CD14-positive monocyte (primary cell): ENCODE data around the gene TRPM2. TPM values are rescaled to one million over a fixed set of nuclear protein-coding genes. Genes with fewer than 3 reads are reported as not detected.

ENCODE experiments used
- DNase-seq, 3 donors: peaks; one replicate each; pipeline ENCODE4 v3.0.0-alpha.2; 2011 to 2022
- H2AFZ ChIP-seq: 2 replicates; pipeline ENCODE4 v1.6.0; 2012; ENCODE audit warnings: mild to moderate bottlenecking, low read depth, low read length, inconsistent platforms; ENCODE audit not compliant: insufficient read depth, poor library complexity, severe bottlenecking
- H3K27ac ChIP-seq, 2 donors: 1 replicate in 1 of 2; 2 replicates in 1 of 2; pipeline ENCODE4 v1.5.1; 2012 to 2013; ENCODE audit warnings: low read length in 2 of 2, control low read depth in 1 of 2, inconsistent platforms in 1 of 2, low read depth in 1 of 2, mild to moderate bottlenecking in 1 of 2
- H3K27me3 ChIP-seq, 2 donors: one replicate each; pipeline versions ENCODE4 v1.6.0 to v1.6.1; 2011 to 2013; ENCODE audit warnings: low read length in 2 of 2; ENCODE audit not compliant: control insufficient read depth in 2 of 2, insufficient read depth in 2 of 2
- H3K36me3 ChIP-seq, 2 donors: replicated peaks in 1 of 2; 1 replicate in 1 of 2; 2 replicates in 1 of 2; pipeline versions ENCODE4 v1.5.1 to v1.6.1; 2012 to 2013; ENCODE audit warnings: low read length in 2 of 2, control low read depth in 1 of 2, inconsistent platforms in 1 of 2, mild to moderate bottlenecking in 1 of 2; ENCODE audit not compliant: insufficient read depth in 2 of 2, control insufficient read depth in 1 of 2
- H3K4me1 ChIP-seq, 2 donors: 1 replicate in 1 of 2; 2 replicates in 1 of 2; pipeline versions ENCODE4 v1.5.1 to v1.6.1; 2012 to 2013; ENCODE audit warnings: low read length in 2 of 2, control low read depth in 1 of 2, inconsistent platforms in 1 of 2, mild to moderate bottlenecking in 1 of 2, moderate library complexity in 1 of 2; ENCODE audit not compliant: insufficient read depth in 2 of 2, control insufficient read depth in 1 of 2
- H3K4me2 ChIP-seq: replicated peaks from 2 replicates; pipeline ENCODE3; 2012; ENCODE audit warnings: low read length, moderate library complexity, mild to moderate bottlenecking; ENCODE audit not compliant: poor library complexity, severe bottlenecking; ENCODE audit errors: extremely low read depth
- H3K4me3 ChIP-seq, 3 experiments: fragments of 200-600 bp in 1 of 3; sonication (generic) in 1 of 3; replicated peaks in 1 of 3; 1 replicate in 2 of 3; 2 replicates in 1 of 3; pipeline ENCODE4 v1.5.1; 2011 to 2013; ENCODE audit warnings: low read length in 3 of 3, mild to moderate bottlenecking in 3 of 3, control low read depth in 2 of 3, low read depth in 2 of 3, inconsistent platforms in 1 of 3, moderate library complexity in 1 of 3
- H3K79me2 ChIP-seq: 2 replicates; pipeline ENCODE4 v1.6.0; 2012; ENCODE audit warnings: mild to moderate bottlenecking, control low read depth, inconsistent platforms, low read length, moderate library complexity; ENCODE audit not compliant: insufficient read depth
- H3K9ac ChIP-seq: 2 replicates; pipeline ENCODE4 v1.6.0; 2017; ENCODE audit warnings: low read length, mild to moderate bottlenecking; ENCODE audit not compliant: insufficient read depth, poor library complexity, severe bottlenecking
- H3K9me3 ChIP-seq, 2 donors: replicated peaks in 1 of 2; 1 replicate in 1 of 2; 2 replicates in 1 of 2; pipeline versions ENCODE4 v1.5.1 to v1.6.1; 2012 to 2013; ENCODE audit warnings: low read length in 2 of 2, control low read depth in 1 of 2; ENCODE audit not compliant: control insufficient read depth in 1 of 2, insufficient read depth in 1 of 2
- H4K20me1 ChIP-seq: 2 replicates; pipeline ENCODE4 v1.6.0; 2012; ENCODE audit warnings: mild to moderate bottlenecking, low read length, control low read depth, moderate library complexity; ENCODE audit not compliant: insufficient read depth
- H3K27ac Mint-ChIP-seq, 7 donors: one replicate each; pipeline ENCODE4 v1.8.0; 2020; ENCODE audit warnings: mild to moderate bottlenecking in 7 of 7, mixed read lengths in 7 of 7, moderate library complexity in 6 of 7, inconsistent platforms in 2 of 7
- H3K27me3 Mint-ChIP-seq, 3 donors: one replicate each; pipeline ENCODE4 v1.8.0; 2021 to 2022; ENCODE audit warnings: low read depth in 3 of 3, mild to moderate bottlenecking in 3 of 3, mixed read lengths in 3 of 3, moderate library complexity in 3 of 3, inconsistent platforms in 1 of 3
- H3K36me3 Mint-ChIP-seq, 2 donors: one replicate each; pipeline ENCODE4 v1.8.0; 2020; ENCODE audit warnings: mixed read lengths in 2 of 2, inconsistent platforms in 1 of 2, mild to moderate bottlenecking in 1 of 2
- H3K4me1 Mint-ChIP-seq: one replicate; pipeline ENCODE4 v1.8.0; 2020; ENCODE audit warnings: mild to moderate bottlenecking, mixed read lengths
- H3K4me3 Mint-ChIP-seq, 2 donors: one replicate each; pipeline ENCODE4 v1.8.0; 2020; ENCODE audit warnings: mild to moderate bottlenecking in 2 of 2, mixed read lengths in 2 of 2, moderate library complexity in 1 of 2
- H3K9me3 Mint-ChIP-seq, 7 donors: one replicate each; pipeline ENCODE4 v1.8.0; 2020 to 2022; ENCODE audit warnings: mixed read lengths in 7 of 7, mild to moderate bottlenecking in 6 of 7, moderate library complexity in 6 of 7, inconsistent platforms in 2 of 7
- CTCF ChIP-seq: fragments of 200-600 bp; IDR thresholded peaks from one replicate; pipeline ENCODE4 v1.8.0; 2022; ENCODE audit warnings: antibody characterized with exemption, mild to moderate bottlenecking
- WGBS: methylation state at CpG from one replicate; pipeline ENCODE4 v1.1.5; 2013; ENCODE audit warnings: missing lambda C conversion rate; ENCODE audit not compliant: insufficient coverage; 5-methylcytosine and 5-hydroxymethylcytosine counted together
- intact Hi-C, 2 donors: fragments of 100-400 bp; cut with micrococcal nuclease; formaldehyde crosslinking; loops; one replicate each; pipeline versions ENCODE4 v1.15.0 to v1.15.1; 2023
- polyA plus RNA-seq, 3 donors: library from polyadenylated mRNA; depleted of rRNA in 1 of 3; unstranded in 2 of 3; stranded (reverse) in 1 of 3; fragments of 300-500 nt in 2 of 3; fragments of >200 nt in 1 of 3; fragmentation: Illumina TruSeq in 2 of 3; gene quantifications; 1 replicate in 2 of 3; 2 replicates in 1 of 3; pipeline ENCODE4 v1.2.3, GENCODE V29; 2012 to 2021

Gene TRPM2
- polyA plus RNA-seq, 3 donors = 7.6 to 21.6 (median 12.2) TPM

GRCh38 chr21:44365251-44365966 lies 12.0 kb downstream of the TRPM2 start:
- peaks cover 0 to 2% (median 1%) of the 10 kb centered on the region in 7 donors for H3K9me3 Mint-ChIP-seq
- peaks cover 0 to 15% (median 4%) of the 10 kb centered on the region in 3 donors for H3K27me3 Mint-ChIP-seq
- no peak for DNase-seq
- Histone ChIP-seq H3K79me2 (peaks cover 29% of the 10 kb centered on the region), H3K4me1 (peaks cover 18 to 23% of the 10 kb centered on the region in 2 donors), H3K27me3 (no peaks in the 10 kb centered on the region), H3K9me3 (no peaks in the 10 kb centered on the region), H3K4me3 (no peak overlapping the region), H3K36me3 (peaks cover 51 to 54% of the 10 kb centered on the region in 2 donors), H3K4me2 (no peak overlapping the region), H3K9ac (no peak overlapping the region), H4K20me1 (peaks cover 46% of the 10 kb centered on the region), H2AFZ (no peak overlapping the region), H3K27ac (no peak overlapping the region)
- intact Hi-C loops = no loop called here
- no peak for TF ChIP-seq CTCF
- peaks cover 56 to 70% of the 10 kb centered on the region in 2 donors for H3K36me3 Mint-ChIP-seq
- peaks cover 42% of the 10 kb centered on the region for H3K4me1 Mint-ChIP-seq
- no peak overlapping the region for H3K27ac Mint-ChIP-seq
- no peak overlapping the region for H3K4me3 Mint-ChIP-seq
- WGBS = 97% methylated on average over 13 of the region's 18 CpGs

- TF ChIP-seq CTCF = no peak
- DNase-seq = no peak
- WGBS = 96% methylated on average over 22 of the region's 22 CpGs
- peaks cover 56 to 60% of the 10 kb centered on the region in 2 donors for H3K36me3 ChIP-seq
- no peak overlapping the region for H3K4me2 ChIP-seq
- H3K27me3 Mint-ChIP-seq = peaks cover 0 to 15% (median 4%) of the 10 kb centered on the region in 3 donors
- H3K9me3 Mint-ChIP-seq = peaks cover 0 to 5% (median 1%) of the 10 kb centered on the region in 7 donors
- H3K36me3 Mint-ChIP-seq = peaks cover 61 to 77% of the 10 kb centered on the region in 2 donors
- no peak overlapping the region for H3K4me3 Mint-ChIP-seq
- H3K4me3 ChIP-seq = no peak overlapping the region
- H3K27ac ChIP-seq = no peak overlapping the region
- H3K4me1 Mint-ChIP-seq = peaks cover 35% of the 10 kb centered on the region
- H3K27me3 ChIP-seq = no peaks in the 10 kb centered on the region
- peaks cover 29% of the 10 kb centered on the region for H3K79me2 ChIP-seq
- no peak overlapping the region for H3K9ac ChIP-seq
- H3K27ac Mint-ChIP-seq = peak overlapping the region in 1 of 7 donors; percentile 41
- peaks cover 52% of the 10 kb centered on the region for H4K20me1 ChIP-seq
- intact Hi-C loops = no loop called here
- peaks cover 11 to 16% of the 10 kb centered on the region in 2 donors for H3K4me1 ChIP-seq
- H2AFZ ChIP-seq = no peak overlapping the region
- H3K9me3 ChIP-seq = no peaks in the 10 kb centered on the region
Observed at GRCh38 chr21:44365967-44366585, 12.7 kb downstream of the TRPM2 start.
